ENCODE data around the gene PKP1.

GRCh38 chr1:201279313-201279712 is 4.0 kb upstream of the PKP1 start:
- no peak for TF ChIP-seq CTCF (IDR thresholded peaks at IDR 0.05; ENCODE audit: extremely low read depth in 1 of 2, insufficient read depth in 1 of 2, low read depth in 1 of 2, low read length in 2 of 2)
- no peak for TF ChIP-seq POLR2A (IDR thresholded peaks at IDR 0.05; ENCODE audit: low read depth, low read length)
- no peak for TF ChIP-seq POLR2AphosphoS5 (IDR thresholded peaks at IDR 0.05; ENCODE audit: insufficient read depth, low read depth, low read length)
- no peak for TF ChIP-seq EZH2 (IDR thresholded peaks at IDR 0.05; ENCODE audit: borderline replicate concordance, low read depth, low read length, severe bottlenecking)
- no peak for TF ChIP-seq MYC (IDR thresholded peaks at IDR 0.05; ENCODE audit: low read depth, low read length)
